Keratinocyte (primary cell): ENCODE data around the gene RNF6.

Source experiments
- CTCF ChIP-seq, 3 experiments: IDR thresholded peaks in 1 of 3; conservative IDR thresholded peaks in 1 of 3; optimal IDR thresholded peaks in 1 of 3; 2 replicates in 2 of 3; 3 replicates in 1 of 3; pipeline versions ENCODE3 to v1.5.1; 2011; ENCODE audit warnings: low read length in 3 of 3, mild to moderate bottlenecking in 3 of 3, moderate library complexity in 2 of 3, control low read depth in 1 of 3, inconsistent platforms in 1 of 3; ENCODE audit not compliant: insufficient read depth in 2 of 3; ENCODE audit errors: extremely low read depth in 1 of 3
- EZH2 ChIP-seq: IDR thresholded peaks from one replicate; pipeline ENCODE4 v1.6.1; 2012; ENCODE audit warnings: inconsistent platforms, mild to moderate bottlenecking, low read length, moderate library complexity

GRCh38 chr13:26213982-26214381, 8.1 kb downstream of the RNF6 start:
- TF ChIP-seq CTCF (optimal IDR thresholded peaks at IDR 0.05 in 1 of 3, IDR thresholded peaks at IDR 0.05 in 1 of 3, conservative IDR thresholded peaks at IDR 0.05 in 1 of 3; ENCODE audit: extremely low read depth in 1 of 3, insufficient read depth in 2 of 3, low read length in 3 of 3) (no peak), EZH2 (no peak)
